ENCODE results near the gene MED12L. TPM values are rescaled to one million over a fixed set of nuclear protein-coding genes. Genes with fewer than 3 reads are reported as not detected.

MED12L gene
- total RNA-seq, 8 experiments from 2014 or later, result 5.9 to 15.7 (median 10.0) TPM

DNA sequence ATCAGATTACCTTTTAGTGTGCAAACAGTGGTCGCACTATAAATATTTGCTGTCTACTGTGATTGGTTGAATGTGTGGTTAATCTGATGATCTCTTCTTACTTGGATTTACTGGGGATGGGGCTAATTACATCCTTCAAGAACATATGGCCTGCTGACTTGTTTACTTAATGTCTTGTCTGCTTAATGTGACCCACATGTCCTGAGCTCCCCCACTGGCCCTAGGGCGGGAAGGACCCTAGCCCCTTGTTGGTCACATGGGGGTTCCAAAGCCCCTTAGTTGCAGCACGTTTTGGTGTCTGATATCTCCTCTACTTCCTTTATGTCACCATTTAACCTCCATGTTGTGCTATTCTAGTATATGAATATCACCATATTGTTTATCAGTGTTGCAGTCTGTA lies 316.9 kb downstream of the MED12L start:
- ATAC-seq (replicated peaks in 6 of 8), result no peak

GRCh38 chr3:151403246-151403645 lies 317.8 kb downstream of the MED12L start:
- ATAC-seq (replicated peaks in 6 of 8), result no peak
- in situ Hi-C loops (cut with MboI; ENCODE audit: low pct_unique_long_range_greater_than_20kb in 2 of 9, low sequenced_read_pairs in 9 of 9, unreplicated experiment in 9 of 9), result no loop called here
- H3K4me1 ChIP-seq (replicated peaks in 1 of 2), result no peaks in the 10 kb centered on the region
- WGBS, 10 experiments, result 0 to 100% (median 86%) methylated on average over 1 to 2 of the region's 2 CpGs
- no peak overlapping the region for H3K27ac ChIP-seq
- no peak overlapping the region for H3K4me3 ChIP-seq

More for the DNA sequence above, 316.9 kb downstream of the MED12L start:
- Histone ChIP-seq H3K4me3 (no peak overlapping the region), H3K4me1 (replicated peaks in 1 of 2) (no peaks in the 10 kb centered on the region), H3K27ac (no peak overlapping the region)
- in situ Hi-C loops (cut with MboI; ENCODE audit: low pct_unique_long_range_greater_than_20kb in 2 of 9, low sequenced_read_pairs in 9 of 9, unreplicated experiment in 9 of 9), result no loop called here
- WGBS, 10 experiments, result 60 to 100% (median 81%) methylated on average over 1 to 3 of the region's 3 CpGs; no CpG with 5 or more reads in 1 of the 10 experiments

GRCh38 chr3:151404316-151404715 lies 318.9 kb downstream of the MED12L start:
- no peaks in the 10 kb centered on the region for H3K4me1 ChIP-seq (replicated peaks in 1 of 2)
- WGBS, 10 experiments, result 0 to 100% (median 77%) methylated on average over 1 of the region's 1 CpG; no CpG with 5 or more reads in 2 of the 10 experiments
- no peak overlapping the region for H3K27ac ChIP-seq
- H3K4me3 ChIP-seq, result no peak overlapping the region
- in situ Hi-C loops (cut with MboI; ENCODE audit: low pct_unique_long_range_greater_than_20kb in 2 of 9, low sequenced_read_pairs in 9 of 9, unreplicated experiment in 9 of 9), result no loop called here
- no peak for ATAC-seq (replicated peaks in 6 of 8)

DNA sequence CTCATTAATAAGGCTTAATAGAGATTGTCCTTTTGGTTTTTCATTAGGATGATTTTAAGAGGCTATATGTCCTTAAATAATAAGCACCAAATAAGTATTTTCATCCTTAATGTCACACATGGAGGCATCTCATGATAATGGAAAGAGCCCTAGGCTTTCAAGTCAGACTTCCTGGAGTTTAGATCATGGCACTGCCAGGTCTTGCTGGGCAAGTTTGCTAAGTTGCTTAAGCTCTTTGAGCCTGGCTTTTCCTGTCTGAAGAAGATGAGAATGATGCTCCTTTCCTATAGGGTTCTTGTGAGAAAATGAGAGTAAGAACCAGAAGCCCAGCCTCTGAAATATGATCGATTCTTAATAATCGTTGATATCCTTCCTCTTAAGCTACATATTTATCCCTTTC lies 322.5 kb downstream of the MED12L start:
- no peaks in the 10 kb centered on the region for H3K4me1 ChIP-seq (replicated peaks in 1 of 2)
- H3K27ac ChIP-seq, result no peak overlapping the region
- WGBS, 10 experiments, result 80 to 100% (median 100%) methylated on average over 1 to 2 of the region's 2 CpGs; no CpG with 5 or more reads in 1 of the 10 experiments
- H3K4me3 ChIP-seq, result no peak overlapping the region
- ATAC-seq (replicated peaks in 6 of 8), result no peak
- in situ Hi-C loops (cut with MboI; ENCODE audit: low pct_unique_long_range_greater_than_20kb in 2 of 9, low sequenced_read_pairs in 9 of 9, unreplicated experiment in 9 of 9), result no loop called here

DNA sequence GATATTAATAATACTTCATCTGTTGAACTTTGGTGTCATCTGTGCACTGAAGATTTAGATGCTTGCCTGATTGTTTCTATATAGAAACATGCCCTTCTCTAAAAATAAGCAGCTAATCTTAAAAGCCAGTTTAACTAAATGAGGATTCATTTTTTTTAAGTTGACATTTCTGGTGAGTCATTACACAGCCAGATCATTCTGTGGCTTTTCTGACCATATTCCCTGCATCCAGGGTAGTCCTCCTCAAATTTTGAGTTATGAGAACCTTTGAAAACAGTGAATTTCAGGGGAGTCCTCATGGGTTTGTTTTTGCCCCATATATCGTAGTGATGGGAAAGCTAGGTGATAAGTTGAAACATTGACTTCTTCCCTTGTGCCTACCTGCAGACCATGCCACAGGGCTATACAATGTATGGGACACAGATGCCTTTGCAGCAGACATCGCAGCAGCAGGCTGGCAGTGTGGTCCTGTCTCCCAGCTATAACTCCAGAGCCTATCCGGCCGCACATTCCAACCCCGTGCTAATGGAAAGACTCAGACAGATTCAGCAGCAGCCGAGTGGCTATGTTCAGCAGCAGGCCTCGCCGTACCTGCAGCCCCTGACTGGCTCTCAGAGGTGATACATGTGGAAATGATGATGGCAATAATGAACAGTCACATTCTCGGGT lies 325.6 kb downstream of the MED12L start:
- Histone ChIP-seq H3K27ac (no peak overlapping the region), H3K4me3 (no peak overlapping the region), H3K4me1 (replicated peaks in 1 of 2) (no peaks in the 10 kb centered on the region)
- WGBS, 10 experiments, result 58 to 100% (median 94%) methylated on average over 1 to 6 of the region's 9 CpGs; no CpG with 5 or more reads in 2 of the 10 experiments
- ATAC-seq (replicated peaks in 6 of 8), result peak in 1 of 8 experiments; percentile 48
- in situ Hi-C loops (cut with MboI; ENCODE audit: low pct_unique_long_range_greater_than_20kb in 2 of 9, low sequenced_read_pairs in 9 of 9, unreplicated experiment in 9 of 9), result no loop called here

- WGBS, 10 experiments, result 50 to 100% (median 81%) methylated on average over 1 to 5 of the region's 5 CpGs; no CpG with 5 or more reads in 2 of the 10 experiments
- Histone ChIP-seq H3K4me3 (no peak overlapping the region), H3K4me1 (replicated peaks in 1 of 2) (no peaks in the 10 kb centered on the region), H3K27ac (no peak overlapping the region)
- in situ Hi-C loops (cut with MboI; ENCODE audit: low pct_unique_long_range_greater_than_20kb in 2 of 9, low sequenced_read_pairs in 9 of 9, unreplicated experiment in 9 of 9), result no loop called here
- ATAC-seq (replicated peaks in 6 of 8), result no peak
These were observed 327.5 kb downstream of the MED12L start for GRCh38 chr3:151412989-151413388.

DNA sequence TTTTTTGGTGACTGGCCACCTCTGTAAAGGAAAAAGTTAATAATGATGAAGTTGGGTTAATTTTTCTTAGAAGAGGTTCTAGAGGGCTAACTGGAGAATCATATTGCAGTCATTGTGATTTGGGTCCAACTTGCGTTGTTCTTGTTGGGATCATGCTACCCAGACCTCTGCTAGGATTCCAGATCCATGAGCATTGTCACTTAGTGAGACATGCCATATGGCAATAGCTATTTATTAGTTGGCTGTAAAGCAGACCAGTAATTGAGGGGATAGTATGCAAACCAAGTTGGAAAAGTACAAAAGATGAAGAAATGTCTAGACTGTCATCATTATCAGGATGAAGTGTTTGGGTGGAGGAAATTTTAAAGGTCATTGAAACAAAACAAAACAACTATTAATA lies 329.8 kb downstream of the MED12L start:
- Histone ChIP-seq H3K27ac (no peak overlapping the region), H3K4me3 (no peak overlapping the region), H3K4me1 (replicated peaks in 1 of 2) (no peaks in the 10 kb centered on the region)
- ATAC-seq (replicated peaks in 6 of 8), result no peak
- in situ Hi-C loops (cut with MboI; ENCODE audit: low pct_unique_long_range_greater_than_20kb in 2 of 9, low sequenced_read_pairs in 9 of 9, unreplicated experiment in 9 of 9), result no loop called here
- WGBS, 10 experiments, result 14 to 100% (median 80%) methylated on average over 1 of the region's 1 CpG; no CpG with 5 or more reads in 5 of the 10 experiments

- 42 to 100% (median 93%) methylated on average over 2 to 6 of the region's 6 CpGs for WGBS, 10 experiments
- H3K27ac ChIP-seq, result no peak overlapping the region
- ATAC-seq (replicated peaks in 6 of 8), result no peak
- H3K4me1 ChIP-seq (replicated peaks in 1 of 2), result peaks cover under 1 to 2% of the 10 kb centered on the region in 2 donors
- no peak overlapping the region for H3K4me3 ChIP-seq
- in situ Hi-C loops (cut with MboI; ENCODE audit: low pct_unique_long_range_greater_than_20kb in 2 of 9, low sequenced_read_pairs in 9 of 9, unreplicated experiment in 9 of 9), result no loop called here
These were observed 334.3 kb downstream of the MED12L start for GRCh38 chr3:151419806-151420205.

DNA sequence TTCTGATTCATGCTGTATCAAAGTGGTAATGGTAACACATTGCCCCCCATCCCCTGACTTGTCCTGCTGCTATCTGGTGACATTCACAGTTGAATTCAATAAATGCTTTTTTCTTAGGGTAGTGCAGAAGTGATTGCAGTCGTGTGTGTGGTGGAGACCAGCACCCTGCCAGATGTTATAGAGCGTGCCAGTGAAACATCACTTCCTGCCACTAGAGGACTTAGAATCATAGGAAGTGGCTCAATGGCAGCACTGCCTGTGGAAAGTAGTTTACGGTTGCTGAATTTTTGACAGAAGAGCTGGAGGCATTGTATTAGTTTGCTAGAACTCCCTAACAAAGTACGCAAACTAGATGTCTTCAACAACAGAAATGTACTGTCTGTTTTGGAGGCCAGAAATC lies 336.5 kb downstream of the MED12L start:
- peak in 1 of 8 experiments; percentile 27 for ATAC-seq (replicated peaks in 6 of 8)
- Histone ChIP-seq H3K4me3 (no peak overlapping the region), H3K4me1 (replicated peaks in 1 of 2) (peaks cover 4 to 6% of the 10 kb centered on the region in 2 donors), H3K27ac (no peak overlapping the region)
- in situ Hi-C loops (cut with MboI; ENCODE audit: low pct_unique_long_range_greater_than_20kb in 2 of 9, low sequenced_read_pairs in 9 of 9, unreplicated experiment in 9 of 9), result no loop called here
- 67 to 100% (median 83%) methylated on average over 1 to 4 of the region's 4 CpGs; no CpG with 5 or more reads in 5 of the 10 experiments for WGBS, 10 experiments

DNA sequence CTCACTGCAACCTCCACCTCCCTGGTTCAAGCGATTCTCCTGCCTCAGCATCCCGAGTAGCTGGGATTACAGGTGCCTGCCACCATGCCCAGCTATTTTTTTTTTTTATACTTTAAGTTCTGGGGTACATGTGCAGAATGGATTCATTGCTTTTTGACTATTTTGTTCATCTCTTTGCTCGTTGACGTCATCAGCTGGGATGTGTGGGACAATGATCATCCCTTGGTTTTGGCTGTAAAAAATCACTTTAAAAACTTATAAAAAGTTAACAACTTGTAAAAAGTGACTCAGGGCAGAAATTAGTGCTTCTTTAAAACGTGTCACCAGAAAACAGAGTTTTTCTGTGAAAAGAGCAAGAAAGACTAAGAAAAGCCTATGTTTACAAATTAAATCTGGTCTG lies 337.6 kb downstream of the MED12L start:
- peaks cover 4 to 6% of the 10 kb centered on the region in 2 donors for H3K4me1 ChIP-seq (replicated peaks in 1 of 2)
- H3K4me3 ChIP-seq, result no peak overlapping the region
- ATAC-seq (replicated peaks in 6 of 8), result no peak
- no peak overlapping the region for H3K27ac ChIP-seq
- 21 to 100% (median 83%) methylated on average over 1 to 5 of the region's 5 CpGs; no CpG with 5 or more reads in 1 of the 10 experiments for WGBS, 10 experiments
- in situ Hi-C loops (cut with MboI; ENCODE audit: low pct_unique_long_range_greater_than_20kb in 2 of 9, low sequenced_read_pairs in 9 of 9, unreplicated experiment in 9 of 9), result no loop called here

- Histone ChIP-seq H3K27ac (no peak overlapping the region), H3K4me3 (no peak overlapping the region), H3K4me1 (replicated peaks in 1 of 2) (peaks cover 4 to 6% of the 10 kb centered on the region in 2 donors)
- peak; percentile 28 to 90 (median 54) for ATAC-seq (replicated peaks in 6 of 8)
- in situ Hi-C loops (cut with MboI; ENCODE audit: low pct_unique_long_range_greater_than_20kb in 2 of 9, low sequenced_read_pairs in 9 of 9, unreplicated experiment in 9 of 9), result loop anchor here in 4 of 9 experiments (25.0 kb wide), 2 partner anchors 412 to 487 kb away; no protein-coding TSS in a partner anchor
- 8 to 87% (median 34%) methylated on average over 2 to 4 of the region's 4 CpGs; no CpG with 5 or more reads in 4 of the 10 experiments for WGBS, 10 experiments
These were observed 340.3 kb downstream of the MED12L start for GRCh38 chr3:151425627-151426340.

DNA sequence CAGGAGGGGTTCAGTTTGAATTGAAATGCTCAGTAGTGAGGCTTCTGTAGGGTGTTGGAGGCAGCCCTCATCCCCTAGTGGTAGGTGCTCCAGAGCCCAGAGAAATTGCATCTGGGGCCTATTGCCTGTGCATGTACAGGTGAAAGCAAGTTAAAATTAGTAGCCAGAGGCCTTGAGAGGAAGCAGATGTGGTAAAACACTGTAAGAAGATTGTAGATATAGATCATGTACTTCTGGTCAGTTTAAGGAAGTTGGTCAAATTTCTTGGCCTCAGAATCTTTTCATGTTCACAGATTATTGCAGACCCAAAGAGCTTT lies 340.8 kb downstream of the MED12L start:
- Histone ChIP-seq H3K27ac (no peak overlapping the region), H3K4me1 (replicated peaks in 1 of 2) (peaks cover 4 to 6% of the 10 kb centered on the region in 2 donors), H3K4me3 (no peak overlapping the region)
- no peak for ATAC-seq (replicated peaks in 6 of 8)
- in situ Hi-C loops (cut with MboI; ENCODE audit: low pct_unique_long_range_greater_than_20kb in 2 of 9, low sequenced_read_pairs in 9 of 9, unreplicated experiment in 9 of 9), result loop anchor here in 4 of 9 experiments (25.0 kb wide), 2 partner anchors 411 to 486 kb away; no protein-coding TSS in a partner anchor

DNA sequence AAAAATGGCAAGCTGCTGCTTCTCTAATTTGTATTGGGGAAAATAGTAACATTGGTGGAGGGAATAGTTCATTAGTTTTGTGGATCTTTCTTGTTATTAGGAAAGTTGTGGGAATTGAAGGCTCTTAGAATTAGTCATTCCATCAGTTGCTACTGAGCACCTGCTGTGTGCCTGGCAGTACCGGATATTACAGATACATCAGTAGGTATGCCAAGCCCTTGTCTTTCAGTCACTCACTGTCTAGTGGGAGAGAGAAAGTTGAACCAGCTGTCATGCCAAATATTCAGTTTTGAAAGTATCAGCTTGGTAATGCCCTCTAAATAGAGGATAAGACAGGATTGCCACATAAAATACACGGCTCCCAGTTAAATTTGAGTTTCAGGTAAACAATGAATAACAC lies 342.9 kb downstream of the MED12L start:
- Histone ChIP-seq H3K4me3 (no peak overlapping the region), H3K27ac (no peak overlapping the region), H3K4me1 (replicated peaks in 1 of 2) (peaks cover 4 to 6% of the 10 kb centered on the region in 2 donors)
- WGBS, 10 experiments, result 40 to 100% (median 96%) methylated on average over 1 to 2 of the region's 2 CpGs; no CpG with 5 or more reads in 4 of the 10 experiments
- in situ Hi-C loops (cut with MboI; ENCODE audit: low pct_unique_long_range_greater_than_20kb in 2 of 9, low sequenced_read_pairs in 9 of 9, unreplicated experiment in 9 of 9), result loop anchor here in 4 of 9 experiments (25.0 kb wide), 2 partner anchors 409 to 484 kb away; no protein-coding TSS in a partner anchor
- no peak for ATAC-seq (replicated peaks in 6 of 8)

Data from motor neuron (in vitro differentiated cells).